Activated gamma-delta T cell treated with anti-CD3 and anti-CD28 coated beads, Interleukin-2, amount 50 U/mL, for 16 hours (primary cell): ENCODE results near the gene EI24.

Source experiments
- DNase-seq: peaks from one replicate; pipeline ENCODE4 v3.0.0-alpha.2; 2020; ENCODE audit warnings: low read depth

The EI24 gene

DNA sequence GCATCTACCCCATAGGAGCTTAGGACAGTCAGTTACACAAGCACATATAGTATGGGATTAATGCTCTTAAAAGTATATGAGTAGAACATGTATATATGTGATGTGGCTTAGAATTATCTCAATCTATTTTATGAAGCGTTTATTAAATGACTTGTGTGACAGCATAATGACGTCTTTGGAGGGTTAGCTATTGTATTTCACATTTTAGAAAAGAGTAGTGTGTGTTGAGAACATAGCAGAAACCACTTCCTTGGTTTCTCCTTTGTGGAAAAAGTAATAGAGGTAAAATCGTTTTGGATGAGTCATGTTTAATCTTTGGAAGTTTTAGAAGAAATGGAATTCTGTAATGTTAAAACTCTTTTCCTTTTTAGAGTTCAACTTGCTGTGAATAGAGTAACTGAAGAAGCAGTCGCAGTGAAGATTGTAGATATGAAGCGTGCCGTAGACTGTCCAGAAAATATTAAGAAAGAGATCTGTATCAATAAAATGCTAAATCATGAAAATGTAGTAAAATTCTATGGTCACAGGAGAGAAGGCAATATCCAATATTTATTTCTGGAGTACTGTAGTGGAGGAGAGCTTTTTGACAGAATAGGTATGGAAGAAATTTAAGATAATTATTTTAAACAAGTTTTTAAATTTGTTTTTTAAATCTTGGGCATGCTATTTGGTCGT is 58.1 kb downstream of the EI24 start:
- DNase-seq, result no peak
